CD14-positive monocyte (primary cell): ENCODE data around the gene EEF1AKMT2. TPM values are rescaled to one million over a fixed set of nuclear protein-coding genes. Genes with fewer than 3 reads are reported as not detected.
A peak's percentile ranks its signal among the peaks of the same experiment; 100 is the strongest.

ENCODE experiments used
- DNase-seq, 3 donors: peaks; one replicate each; pipeline ENCODE4 v3.0.0-alpha.2; 2011 to 2022
- H2AFZ ChIP-seq: 2 replicates; pipeline ENCODE4 v1.6.0; 2012; ENCODE audit warnings: mild to moderate bottlenecking, low read depth, low read length, inconsistent platforms; ENCODE audit not compliant: insufficient read depth, poor library complexity, severe bottlenecking
- H3K27ac ChIP-seq, 2 donors: 1 replicate in 1 of 2; 2 replicates in 1 of 2; pipeline ENCODE4 v1.5.1; 2012 to 2013; ENCODE audit warnings: low read length in 2 of 2, control low read depth in 1 of 2, inconsistent platforms in 1 of 2, low read depth in 1 of 2, mild to moderate bottlenecking in 1 of 2
- H3K27me3 ChIP-seq, 2 donors: one replicate each; pipeline versions ENCODE4 v1.6.0 to v1.6.1; 2011 to 2013; ENCODE audit warnings: low read length in 2 of 2; ENCODE audit not compliant: control insufficient read depth in 2 of 2, insufficient read depth in 2 of 2
- H3K36me3 ChIP-seq, 2 donors: replicated peaks in 1 of 2; 1 replicate in 1 of 2; 2 replicates in 1 of 2; pipeline versions ENCODE4 v1.5.1 to v1.6.1; 2012 to 2013; ENCODE audit warnings: low read length in 2 of 2, control low read depth in 1 of 2, inconsistent platforms in 1 of 2, mild to moderate bottlenecking in 1 of 2; ENCODE audit not compliant: insufficient read depth in 2 of 2, control insufficient read depth in 1 of 2
- H3K4me1 ChIP-seq, 2 donors: 1 replicate in 1 of 2; 2 replicates in 1 of 2; pipeline versions ENCODE4 v1.5.1 to v1.6.1; 2012 to 2013; ENCODE audit warnings: low read length in 2 of 2, control low read depth in 1 of 2, inconsistent platforms in 1 of 2, mild to moderate bottlenecking in 1 of 2, moderate library complexity in 1 of 2; ENCODE audit not compliant: insufficient read depth in 2 of 2, control insufficient read depth in 1 of 2
- H3K4me2 ChIP-seq: replicated peaks from 2 replicates; pipeline ENCODE3; 2012; ENCODE audit warnings: low read length, moderate library complexity, mild to moderate bottlenecking; ENCODE audit not compliant: poor library complexity, severe bottlenecking; ENCODE audit errors: extremely low read depth
- H3K4me3 ChIP-seq, 3 experiments: fragments of 200-600 bp in 1 of 3; sonication (generic) in 1 of 3; replicated peaks in 1 of 3; 1 replicate in 2 of 3; 2 replicates in 1 of 3; pipeline ENCODE4 v1.5.1; 2011 to 2013; ENCODE audit warnings: low read length in 3 of 3, mild to moderate bottlenecking in 3 of 3, control low read depth in 2 of 3, low read depth in 2 of 3, inconsistent platforms in 1 of 3, moderate library complexity in 1 of 3
- H3K79me2 ChIP-seq: 2 replicates; pipeline ENCODE4 v1.6.0; 2012; ENCODE audit warnings: mild to moderate bottlenecking, control low read depth, inconsistent platforms, low read length, moderate library complexity; ENCODE audit not compliant: insufficient read depth
- H3K9ac ChIP-seq: 2 replicates; pipeline ENCODE4 v1.6.0; 2017; ENCODE audit warnings: low read length, mild to moderate bottlenecking; ENCODE audit not compliant: insufficient read depth, poor library complexity, severe bottlenecking
- H3K9me3 ChIP-seq, 2 donors: replicated peaks in 1 of 2; 1 replicate in 1 of 2; 2 replicates in 1 of 2; pipeline versions ENCODE4 v1.5.1 to v1.6.1; 2012 to 2013; ENCODE audit warnings: low read length in 2 of 2, control low read depth in 1 of 2; ENCODE audit not compliant: control insufficient read depth in 1 of 2, insufficient read depth in 1 of 2
- H4K20me1 ChIP-seq: 2 replicates; pipeline ENCODE4 v1.6.0; 2012; ENCODE audit warnings: mild to moderate bottlenecking, low read length, control low read depth, moderate library complexity; ENCODE audit not compliant: insufficient read depth
- H3K27ac Mint-ChIP-seq, 7 donors: one replicate each; pipeline ENCODE4 v1.8.0; 2020; ENCODE audit warnings: mild to moderate bottlenecking in 7 of 7, mixed read lengths in 7 of 7, moderate library complexity in 6 of 7, inconsistent platforms in 2 of 7
- H3K27me3 Mint-ChIP-seq, 3 donors: one replicate each; pipeline ENCODE4 v1.8.0; 2021 to 2022; ENCODE audit warnings: low read depth in 3 of 3, mild to moderate bottlenecking in 3 of 3, mixed read lengths in 3 of 3, moderate library complexity in 3 of 3, inconsistent platforms in 1 of 3
- H3K36me3 Mint-ChIP-seq, 2 donors: one replicate each; pipeline ENCODE4 v1.8.0; 2020; ENCODE audit warnings: mixed read lengths in 2 of 2, inconsistent platforms in 1 of 2, mild to moderate bottlenecking in 1 of 2
- H3K4me1 Mint-ChIP-seq: one replicate; pipeline ENCODE4 v1.8.0; 2020; ENCODE audit warnings: mild to moderate bottlenecking, mixed read lengths
- H3K4me3 Mint-ChIP-seq, 2 donors: one replicate each; pipeline ENCODE4 v1.8.0; 2020; ENCODE audit warnings: mild to moderate bottlenecking in 2 of 2, mixed read lengths in 2 of 2, moderate library complexity in 1 of 2
- H3K9me3 Mint-ChIP-seq, 7 donors: one replicate each; pipeline ENCODE4 v1.8.0; 2020 to 2022; ENCODE audit warnings: mixed read lengths in 7 of 7, mild to moderate bottlenecking in 6 of 7, moderate library complexity in 6 of 7, inconsistent platforms in 2 of 7
- WGBS: methylation state at CpG from one replicate; pipeline ENCODE4 v1.1.5; 2013; ENCODE audit warnings: missing lambda C conversion rate; ENCODE audit not compliant: insufficient coverage; 5-methylcytosine and 5-hydroxymethylcytosine counted together
- intact Hi-C, 2 donors: fragments of 100-400 bp; cut with micrococcal nuclease; formaldehyde crosslinking; loops; one replicate each; pipeline versions ENCODE4 v1.15.0 to v1.15.1; 2023
- polyA plus RNA-seq, 3 donors: library from polyadenylated mRNA; depleted of rRNA in 1 of 3; unstranded in 2 of 3; stranded (reverse) in 1 of 3; fragments of 300-500 nt in 2 of 3; fragments of >200 nt in 1 of 3; fragmentation: Illumina TruSeq in 2 of 3; gene quantifications; 1 replicate in 2 of 3; 2 replicates in 1 of 3; pipeline ENCODE4 v1.2.3, GENCODE V29; 2012 to 2021
- TF ChIP-seq, protein P1 (sequence below): fragments of 200-600 bp; IDR thresholded peaks from one replicate; pipeline ENCODE4 v1.8.0; 2022; ENCODE audit warnings: antibody characterized with exemption, mild to moderate bottlenecking

Gene EEF1AKMT2
- polyA plus RNA-seq, 3 donors: 7.6 to 13.6 (median 8.2) TPM

- intact Hi-C loops: no loop called here
- peaks cover 79 to 92% of the 10 kb centered on the region in 2 donors for H3K36me3 Mint-ChIP-seq
- no CpG with 5 or more reads among the region's 3 CpGs for WGBS
Measured at GRCh38 chr10:124831116-124831515, 39.4 kb upstream of the EEF1AKMT2 start.

DNA sequence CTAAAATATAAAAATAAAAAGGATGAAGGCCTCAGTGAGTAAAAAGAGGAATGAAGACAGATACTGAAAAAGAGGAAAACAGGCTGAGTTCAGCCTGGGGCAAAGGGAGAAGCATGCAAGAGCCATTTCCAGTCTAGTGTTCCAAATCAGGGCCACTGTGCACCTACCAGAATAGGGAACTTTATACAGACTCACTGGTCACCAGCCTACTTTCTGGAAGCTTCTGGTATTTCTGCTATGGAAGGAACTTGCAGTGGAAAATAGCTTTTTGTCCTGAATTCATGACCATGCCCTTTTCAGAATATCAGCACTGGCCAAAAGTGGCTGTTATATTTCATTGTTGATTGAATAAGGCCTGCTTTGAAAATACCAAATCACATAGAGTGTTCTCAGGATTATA is 38.8 kb upstream of the EEF1AKMT2 start:
- intact Hi-C loops: no loop called here
- H2AFZ ChIP-seq: no peak overlapping the region
- H3K9ac ChIP-seq: no peak overlapping the region
- H3K27ac Mint-ChIP-seq: no peak overlapping the region
- H3K9me3 ChIP-seq: no peaks in the 10 kb centered on the region
- no peaks in the 10 kb centered on the region for H3K79me2 ChIP-seq
- H3K4me3 Mint-ChIP-seq: no peak overlapping the region
- H4K20me1 ChIP-seq: no peaks in the 10 kb centered on the region
- TF ChIP-seq, protein P1, sequence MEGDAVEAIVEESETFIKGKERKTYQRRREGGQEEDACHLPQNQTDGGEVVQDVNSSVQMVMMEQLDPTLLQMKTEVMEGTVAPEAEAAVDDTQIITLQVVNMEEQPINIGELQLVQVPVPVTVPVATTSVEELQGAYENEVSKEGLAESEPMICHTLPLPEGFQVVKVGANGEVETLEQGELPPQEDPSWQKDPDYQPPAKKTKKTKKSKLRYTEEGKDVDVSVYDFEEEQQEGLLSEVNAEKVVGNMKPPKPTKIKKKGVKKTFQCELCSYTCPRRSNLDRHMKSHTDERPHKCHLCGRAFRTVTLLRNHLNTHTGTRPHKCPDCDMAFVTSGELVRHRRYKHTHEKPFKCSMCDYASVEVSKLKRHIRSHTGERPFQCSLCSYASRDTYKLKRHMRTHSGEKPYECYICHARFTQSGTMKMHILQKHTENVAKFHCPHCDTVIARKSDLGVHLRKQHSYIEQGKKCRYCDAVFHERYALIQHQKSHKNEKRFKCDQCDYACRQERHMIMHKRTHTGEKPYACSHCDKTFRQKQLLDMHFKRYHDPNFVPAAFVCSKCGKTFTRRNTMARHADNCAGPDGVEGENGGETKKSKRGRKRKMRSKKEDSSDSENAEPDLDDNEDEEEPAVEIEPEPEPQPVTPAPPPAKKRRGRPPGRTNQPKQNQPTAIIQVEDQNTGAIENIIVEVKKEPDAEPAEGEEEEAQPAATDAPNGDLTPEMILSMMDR: no peak
- no peaks in the 10 kb centered on the region for H3K27me3 Mint-ChIP-seq
- no peak overlapping the region for H3K4me3 ChIP-seq
- no peak for DNase-seq
- H3K4me1 Mint-ChIP-seq: no peaks in the 10 kb centered on the region
- H3K27me3 ChIP-seq: no peaks in the 10 kb centered on the region
- no peak overlapping the region for H3K4me2 ChIP-seq
- no peaks in the 10 kb centered on the region for H3K9me3 Mint-ChIP-seq
- H3K36me3 ChIP-seq: peaks cover 91 to 95% of the 10 kb centered on the region in 2 donors
- H3K36me3 Mint-ChIP-seq: peaks cover 74 to 89% of the 10 kb centered on the region in 2 donors
- no peaks in the 10 kb centered on the region for H3K4me1 ChIP-seq
- H3K27ac ChIP-seq: no peak overlapping the region

More at GRCh38 chr10:124831116-124831515, 39.4 kb upstream of the EEF1AKMT2 start:
- no peaks in the 10 kb centered on the region for H4K20me1 ChIP-seq
- Mint-ChIP-seq H3K27me3 (no peaks in the 10 kb centered on the region), H3K9me3 (no peaks in the 10 kb centered on the region), H3K27ac (peak overlapping the region in 1 of 7 donors; percentile 8), H3K4me1 (no peaks in the 10 kb centered on the region), H3K4me3 (no peak overlapping the region)
- H3K4me2 ChIP-seq: no peak overlapping the region
- H3K27me3 ChIP-seq: no peaks in the 10 kb centered on the region
- no peak overlapping the region for H3K27ac ChIP-seq
- H3K4me3 ChIP-seq: no peak overlapping the region
- no peak overlapping the region for H3K9ac ChIP-seq
- no peaks in the 10 kb centered on the region for H3K9me3 ChIP-seq
- no peaks in the 10 kb centered on the region for H3K4me1 ChIP-seq
- H3K79me2 ChIP-seq: no peaks in the 10 kb centered on the region
- no peak overlapping the region for H2AFZ ChIP-seq
- no peak for DNase-seq
- H3K36me3 ChIP-seq: peaks cover 95 to 98% of the 10 kb centered on the region in 2 donors
- TF ChIP-seq, protein P1: no peak
